HUES6 (cell line): Measurements from ENCODE around the gene UBL4A.

Experiments used
- H3K27ac ChIP-seq: 2 replicates; pipeline ENCODE4 v1.7.0; 2013; ENCODE audit warnings: low read depth, mild to moderate bottlenecking, low read length, inconsistent platforms
- H3K27me3 ChIP-seq: 2 replicates; pipeline ENCODE4 v1.6.1; 2013; ENCODE audit warnings: low read length; ENCODE audit not compliant: control insufficient read depth, insufficient read depth
- H3K36me3 ChIP-seq: 2 replicates; pipeline ENCODE4 v1.6.1; 2013; ENCODE audit warnings: low read length; ENCODE audit not compliant: control insufficient read depth, insufficient read depth
- H3K4me1 ChIP-seq: 2 replicates; pipeline ENCODE4 v1.6.1; 2013; ENCODE audit warnings: low read length; ENCODE audit not compliant: control insufficient read depth, insufficient read depth
- H3K4me3 ChIP-seq: 2 replicates; pipeline ENCODE4 v1.5.1; 2013; ENCODE audit warnings: low read depth, low read length
- H3K9ac ChIP-seq: one replicate; pipeline ENCODE4 v1.6.1; 2013; ENCODE audit warnings: mild to moderate bottlenecking, low read length
- H3K9me3 ChIP-seq: 2 replicates; pipeline ENCODE4 v1.6.1; 2013; ENCODE audit warnings: low read depth, low read length; ENCODE audit not compliant: control insufficient read depth, insufficient read depth

The UBL4A gene

GRCh38 chrX:154470434-154470833, 16.0 kb downstream of the UBL4A start:
- Histone ChIP-seq H3K36me3 (peaks cover 61% of the 10 kb centered on the region), H3K9ac (no peak overlapping the region), H3K9me3 (peaks cover 40% of the 10 kb centered on the region; the same call in 1 of the 2 replicates), H3K4me1 (no peaks in the 10 kb centered on the region), H3K27me3 (no peaks in the 10 kb centered on the region), H3K27ac (no peak overlapping the region), H3K4me3 (no peak overlapping the region)

- H3K36me3 ChIP-seq, result peaks cover 66% of the 10 kb centered on the region
- no peaks in the 10 kb centered on the region for H3K4me1 ChIP-seq
- H3K27ac ChIP-seq, result no peak overlapping the region
- no peak overlapping the region for H3K4me3 ChIP-seq
- no peaks in the 10 kb centered on the region for H3K27me3 ChIP-seq
- H3K9me3 ChIP-seq, result peaks cover 40% of the 10 kb centered on the region; the same call in 1 of the 2 replicates
- no peak overlapping the region for H3K9ac ChIP-seq
Measured at GRCh38 chrX:154469880-154470279, 16.5 kb downstream of the UBL4A start.

GRCh38 chrX:154469114-154469513, 17.3 kb downstream of the UBL4A start:
- H3K9ac ChIP-seq, result no peak overlapping the region
- H3K4me1 ChIP-seq, result no peaks in the 10 kb centered on the region
- no peaks in the 10 kb centered on the region for H3K27me3 ChIP-seq
- no peak overlapping the region for H3K27ac ChIP-seq
- no peak overlapping the region for H3K4me3 ChIP-seq
- H3K9me3 ChIP-seq, result peaks cover 41% of the 10 kb centered on the region; the same call in 1 of the 2 replicates
- H3K36me3 ChIP-seq, result peaks cover 72% of the 10 kb centered on the region

GRCh38 chrX:154468217-154468616, 18.2 kb downstream of the UBL4A start:
- Histone ChIP-seq H3K27ac (no peak overlapping the region), H3K9me3 (peaks cover 38% of the 10 kb centered on the region; the same call in 1 of the 2 replicates), H3K4me1 (no peaks in the 10 kb centered on the region), H3K36me3 (peaks cover 77% of the 10 kb centered on the region), H3K4me3 (no peak overlapping the region), H3K27me3 (no peaks in the 10 kb centered on the region), H3K9ac (no peak overlapping the region)

- Histone ChIP-seq H3K9ac (no peak overlapping the region), H3K27me3 (no peaks in the 10 kb centered on the region), H3K27ac (no peak overlapping the region), H3K9me3 (peaks cover 37% of the 10 kb centered on the region; the same call in 1 of the 2 replicates), H3K4me3 (no peak overlapping the region), H3K36me3 (peaks cover 83% of the 10 kb centered on the region), H3K4me1 (no peaks in the 10 kb centered on the region)
Measured at GRCh38 chrX:154467556-154467955, 18.9 kb downstream of the UBL4A start.

- Histone ChIP-seq H3K9ac (no peak overlapping the region), H3K9me3 (peaks cover 42% of the 10 kb centered on the region; the same call in 1 of the 2 replicates), H3K27me3 (no peaks in the 10 kb centered on the region), H3K4me1 (no peaks in the 10 kb centered on the region), H3K4me3 (no peak overlapping the region), H3K36me3 (peaks cover 87% of the 10 kb centered on the region), H3K27ac (no peak overlapping the region)
Measured at GRCh38 chrX:154466907-154467306, 19.5 kb downstream of the UBL4A start.

GRCh38 chrX:154466036-154466435, 20.4 kb downstream of the UBL4A start:
- H3K27ac ChIP-seq, result no peak overlapping the region
- H3K4me1 ChIP-seq, result no peaks in the 10 kb centered on the region
- no peak overlapping the region for H3K4me3 ChIP-seq
- H3K27me3 ChIP-seq, result no peaks in the 10 kb centered on the region
- peaks cover 42% of the 10 kb centered on the region; the same call in 1 of the 2 replicates for H3K9me3 ChIP-seq
- H3K9ac ChIP-seq, result no peak overlapping the region
- H3K36me3 ChIP-seq, result peaks cover 89% of the 10 kb centered on the region

GRCh38 chrX:154465601-154466000, 20.8 kb downstream of the UBL4A start:
- H3K27ac ChIP-seq, result no peak overlapping the region
- no peaks in the 10 kb centered on the region for H3K27me3 ChIP-seq
- H3K36me3 ChIP-seq, result peaks cover 87% of the 10 kb centered on the region
- no peak overlapping the region for H3K4me3 ChIP-seq
- H3K9me3 ChIP-seq, result peaks cover 42% of the 10 kb centered on the region; the same call in 1 of the 2 replicates
- H3K4me1 ChIP-seq, result no peaks in the 10 kb centered on the region
- no peak overlapping the region for H3K9ac ChIP-seq

GRCh38 chrX:154464806-154465365, 21.5 kb downstream of the UBL4A start:
- Histone ChIP-seq H3K9ac (no peak overlapping the region), H3K27me3 (no peaks in the 10 kb centered on the region), H3K27ac (no peak overlapping the region), H3K9me3 (peaks cover 41% of the 10 kb centered on the region; the same call in 1 of the 2 replicates), H3K4me1 (no peaks in the 10 kb centered on the region; the same call in 1 of the 2 replicates), H3K4me3 (no peak overlapping the region), H3K36me3 (peaks cover 80% of the 10 kb centered on the region)

- Histone ChIP-seq H3K9me3 (peaks cover 30% of the 10 kb centered on the region; the same call in 1 of the 2 replicates), H3K27ac (no peak overlapping the region), H3K36me3 (peaks cover 68% of the 10 kb centered on the region), H3K27me3 (no peaks in the 10 kb centered on the region), H3K4me1 (peaks cover 3% of the 10 kb centered on the region; the same call in 1 of the 2 replicates), H3K4me3 (no peak overlapping the region), H3K9ac (no peak overlapping the region)
Measured at GRCh38 chrX:154463611-154464220, 22.7 kb downstream of the UBL4A start.

GRCh38 chrX:154462396-154462795, 24.0 kb downstream of the UBL4A start:
- Histone ChIP-seq H3K4me1 (peaks cover 3% of the 10 kb centered on the region; the same call in 1 of the 2 replicates), H3K27ac (no peak overlapping the region), H3K9me3 (peaks cover 30% of the 10 kb centered on the region; the same call in 1 of the 2 replicates), H3K36me3 (peaks cover 56% of the 10 kb centered on the region), H3K27me3 (no peaks in the 10 kb centered on the region), H3K9ac (no peak overlapping the region), H3K4me3 (no peak overlapping the region)
